Astrocyte (in vitro differentiated cells and primary cell): ENCODE results near the gene NGRN.
A peak's percentile ranks its signal among the peaks of the same experiment; 100 is the strongest.

Experiments used
- CTCF ChIP-seq: IDR thresholded peaks from 2 replicates; pipeline ENCODE4 v1.5.1; 2011; ENCODE audit warnings: low read depth, mild to moderate bottlenecking, inconsistent platforms, low read length, moderate library complexity; ENCODE audit not compliant: insufficient read depth
- EZH2 ChIP-seq: IDR thresholded peaks from 2 replicates; pipeline ENCODE4 v1.6.1; 2012; ENCODE audit warnings: mild to moderate bottlenecking, low read length, inconsistent platforms; ENCODE audit not compliant: insufficient read depth

- TF ChIP-seq CTCF (peak; percentile 100), EZH2 (no peak)
These were observed 54.8 kb downstream of the NGRN start for GRCh38 chr15:90320062-90320884.
